Transverse colon (tissue), 4 donors: ENCODE measurements around the gene POMGNT2.

Experiments used
- EP300 ChIP-seq: sonication (generic); formaldehyde crosslinking; IDR thresholded peaks from one replicate; pipeline ENCODE4 v1.6.1; 2017; ENCODE audit warnings: antibody characterized with exemption, low read depth
- POLR2A ChIP-seq: fragments of 450-650 bp; IDR thresholded peaks from one replicate; pipeline ENCODE4 v1.6.1; 2016; ENCODE audit warnings: antibody characterized with exemption, mild to moderate bottlenecking, moderate library complexity
- POLR2AphosphoS5 ChIP-seq, 3 donors: sonication (generic); formaldehyde crosslinking; IDR thresholded peaks; one replicate each; pipeline ENCODE4 v1.6.1; 2016; ENCODE audit warnings: antibody characterized with exemption in 3 of 3
- TF ChIP-seq, protein P1 (sequence below), 5 experiments: fragments of 200-600 bp in 3 of 5; fragments of 450-650 bp in 2 of 5; sonication (generic) in 3 of 5; IDR thresholded peaks; 1 replicate in 2 of 5; 2 replicates in 3 of 5; pipeline ENCODE4 v1.5.1; 2016 to 2017; ENCODE audit warnings: antibody characterized with exemption in 5 of 5, inconsistent platforms in 3 of 5, mild to moderate bottlenecking in 2 of 5, moderate library complexity in 1 of 5

DNA sequence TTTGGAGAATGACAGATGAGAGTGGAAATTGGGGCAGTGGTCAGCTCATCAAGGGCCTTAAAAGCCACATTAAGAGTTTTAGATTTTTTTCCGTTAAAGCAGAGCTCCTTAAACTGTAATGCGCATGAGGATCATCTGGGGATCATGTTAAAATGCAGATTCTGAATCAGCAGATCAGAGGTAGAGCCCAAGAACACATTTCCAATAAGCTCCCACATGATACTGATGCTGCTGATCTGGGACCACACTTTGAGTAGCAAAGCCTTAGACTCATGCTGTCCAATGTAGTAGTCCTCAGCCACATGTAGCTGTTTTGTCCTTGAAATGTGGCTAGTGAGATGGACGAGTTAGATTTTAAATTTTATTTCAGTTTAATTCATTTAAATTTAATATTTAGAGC is 26.3 kb upstream of the POMGNT2 start:
- no peak for TF ChIP-seq POLR2AphosphoS5 (IDR thresholded peaks at IDR 0.05)
- no peak for TF ChIP-seq POLR2A
- TF ChIP-seq, protein P1, sequence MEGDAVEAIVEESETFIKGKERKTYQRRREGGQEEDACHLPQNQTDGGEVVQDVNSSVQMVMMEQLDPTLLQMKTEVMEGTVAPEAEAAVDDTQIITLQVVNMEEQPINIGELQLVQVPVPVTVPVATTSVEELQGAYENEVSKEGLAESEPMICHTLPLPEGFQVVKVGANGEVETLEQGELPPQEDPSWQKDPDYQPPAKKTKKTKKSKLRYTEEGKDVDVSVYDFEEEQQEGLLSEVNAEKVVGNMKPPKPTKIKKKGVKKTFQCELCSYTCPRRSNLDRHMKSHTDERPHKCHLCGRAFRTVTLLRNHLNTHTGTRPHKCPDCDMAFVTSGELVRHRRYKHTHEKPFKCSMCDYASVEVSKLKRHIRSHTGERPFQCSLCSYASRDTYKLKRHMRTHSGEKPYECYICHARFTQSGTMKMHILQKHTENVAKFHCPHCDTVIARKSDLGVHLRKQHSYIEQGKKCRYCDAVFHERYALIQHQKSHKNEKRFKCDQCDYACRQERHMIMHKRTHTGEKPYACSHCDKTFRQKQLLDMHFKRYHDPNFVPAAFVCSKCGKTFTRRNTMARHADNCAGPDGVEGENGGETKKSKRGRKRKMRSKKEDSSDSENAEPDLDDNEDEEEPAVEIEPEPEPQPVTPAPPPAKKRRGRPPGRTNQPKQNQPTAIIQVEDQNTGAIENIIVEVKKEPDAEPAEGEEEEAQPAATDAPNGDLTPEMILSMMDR (IDR thresholded peaks at IDR 0.05), result no peak
- no peak for TF ChIP-seq EP300
